HCT116 (cell line): ENCODE results near the gene CCDC24. TPM values are rescaled to one million over a fixed set of nuclear protein-coding genes. Genes with fewer than 3 reads are reported as not detected.

ENCODE experiments used
- ATAC-seq: fragments of 200-7000 bp; cut with Tn5 transposase; 2 replicates; pipeline ENCODE4 v1.9.1; 2020; ENCODE audit warnings: mild to moderate bottlenecking, moderate library complexity
- BruUV-seq: library from RNA; stranded (reverse); fragments of 400-500 nt; replicated peaks from 2 replicates; lab custom pipeline; 2021; lab: Mats Ljungman, UMichigan
- CTCF ChIA-PET: fragments of 300-600 bp; sonication (Branson Sonifier 250); formaldehyde crosslinking; loops from one replicate; lab custom pipeline; 2021; ENCODE audit warnings: antibody characterized with exemption; lab: Charles Lee
- POLR2A ChIA-PET: fragments of 300-600, 350-600 bp; sonication (Branson Sonifier 250); formaldehyde crosslinking; loops from one replicate; lab custom pipeline; 2021; ENCODE audit warnings: antibody characterized with exemption; lab: Charles Lee
- RAD21 ChIA-PET, 2 experiments: fragments of 300-600 bp; sonication (Branson Sonifier 250); formaldehyde crosslinking; loops; one replicate each; lab custom pipeline; 2023; ENCODE audit warnings: low total read pairs in 2 of 2; ENCODE audit not compliant: uncharacterized antibody in 2 of 2, unreplicated experiment in 2 of 2, low non-redundant PET in 1 of 2; lab: Charles Lee
- DNase-seq: peaks from one replicate; pipeline ENCODE4 v3.0.0-alpha.2; 2010; ENCODE audit warnings: low read depth, low spot score
- H2AFZ ChIP-seq: fragments of 200-600 bp; shearing (Covaris generic), sonication (generic); 2 replicates; pipeline ENCODE4 v1.6.1; 2017; ENCODE audit warnings: low read depth, mixed run types, mixed read lengths, antibody characterized with exemption, low read length; ENCODE audit not compliant: poor library complexity, severe bottlenecking
- H3K27ac ChIP-seq: 2 replicates; pipeline ENCODE4 v1.5.1; 2012; ENCODE audit warnings: low read depth, low read length
- H3K27me3 ChIP-seq: fragments of 200-600 bp; sonication (generic); 2 replicates; pipeline ENCODE4 v1.6.1; 2016; ENCODE audit warnings: mixed run types, low read length, mixed read lengths; ENCODE audit not compliant: insufficient read depth
- H3K36me3 ChIP-seq, 2 experiments: fragments of 200-500 bp in 1 of 2; fragments of 200-600 bp in 1 of 2; sonication (Bioruptor generic) in 1 of 2; sonication (generic) in 1 of 2; 2 replicates each; pipeline versions ENCODE4 v1.5.1 to v1.6.1; 2014 to 2016; ENCODE audit warnings: low read length in 2 of 2, inconsistent platforms in 1 of 2, mixed read lengths in 1 of 2, mixed run types in 1 of 2; ENCODE audit not compliant: insufficient read depth in 2 of 2, control insufficient read depth in 1 of 2
- H3K4me1 ChIP-seq, 2 experiments: fragments of 200-600 bp in 1 of 2; sonication (generic) in 1 of 2; 2 replicates each; pipeline versions ENCODE4 v1.5.1 to v1.6.1; 2012 to 2017; ENCODE audit warnings: low read length in 2 of 2, inconsistent platforms in 1 of 2, mild to moderate bottlenecking in 1 of 2, mixed read lengths in 1 of 2, mixed run types in 1 of 2, moderate library complexity in 1 of 2; ENCODE audit not compliant: insufficient read depth in 2 of 2, control insufficient read depth in 1 of 2
- H3K4me2 ChIP-seq: fragments of 200-600 bp; sonication (generic); 2 replicates; pipeline ENCODE4 v1.6.1; 2017; ENCODE audit warnings: mixed run types, low read length, mixed read lengths
- H3K4me3 ChIP-seq, 2 experiments: fragments of 200-600 bp in 1 of 2; sonication (generic) in 1 of 2; replicated peaks in 1 of 2; 2 replicates each; pipeline ENCODE4 v1.5.1; 2011 to 2016; ENCODE audit warnings: low read length in 2 of 2, control low read depth in 1 of 2, low read depth in 1 of 2, mild to moderate bottlenecking in 1 of 2, mixed read lengths in 1 of 2, mixed run types in 1 of 2
- H3K79me2 ChIP-seq: fragments of 200-600 bp; sonication (generic); 2 replicates; pipeline ENCODE4 v1.6.1; 2017; ENCODE audit warnings: mild to moderate bottlenecking, mixed run types, low read length, moderate library complexity, mixed read lengths; ENCODE audit not compliant: insufficient read depth
- H3K9ac ChIP-seq: fragments of 200-600 bp; sonication (generic); 2 replicates; pipeline ENCODE4 v1.6.1; 2016; ENCODE audit warnings: low read length, mixed read lengths
- H3K9me2 ChIP-seq: fragments of 200-600 bp; sonication (generic), shearing (Covaris generic); 2 replicates; pipeline ENCODE4 v1.6.1; 2017; ENCODE audit warnings: mixed run types, mild to moderate bottlenecking, moderate library complexity; ENCODE audit not compliant: insufficient read depth
- H3K9me3 ChIP-seq, 2 experiments: fragments of 200-500 bp in 1 of 2; fragments of 200-600 bp in 1 of 2; sonication (Bioruptor generic) in 1 of 2; sonication (generic) in 1 of 2; 2 replicates each; pipeline ENCODE4 v1.6.1; 2014 to 2017; ENCODE audit warnings: low read length in 2 of 2, mixed read lengths in 2 of 2, inconsistent platforms in 1 of 2, low read depth in 1 of 2, mild to moderate bottlenecking in 1 of 2, mixed run types in 1 of 2, moderate library complexity in 1 of 2; ENCODE audit not compliant: control insufficient read depth in 1 of 2, insufficient read depth in 1 of 2
- H4K20me1 ChIP-seq: fragments of 200-600 bp; sonication (generic), shearing (Covaris generic); 2 replicates; pipeline ENCODE4 v1.6.1; 2017; ENCODE audit warnings: mixed run types, mild to moderate bottlenecking, moderate library complexity; ENCODE audit not compliant: insufficient read depth
- CEBPB ChIP-seq: IDR thresholded peaks from 2 replicates; pipeline ENCODE4 v1.6.1; 2012; ENCODE audit warnings: low read depth
- EZH2 ChIP-seq: fragments of 200-600 bp; sonication (generic); IDR thresholded peaks from 2 replicates; pipeline ENCODE4 v1.6.1; 2017; ENCODE audit warnings: antibody characterized with exemption, mixed run types
- FOSL1 ChIP-seq: IDR thresholded peaks from 2 replicates; pipeline ENCODE4 v1.6.1; 2012; ENCODE audit warnings: low read depth
- JUND ChIP-seq: IDR thresholded peaks from 2 replicates; pipeline ENCODE4 v1.6.1; 2012
- MAX ChIP-seq: IDR thresholded peaks from 2 replicates; pipeline ENCODE4 v1.6.1; 2012
- POLR2AphosphoS5 ChIP-seq: IDR thresholded peaks from 2 replicates; pipeline ENCODE4 v1.6.1; 2011; ENCODE audit warnings: mild to moderate bottlenecking, low read depth, low read length, moderate library complexity
- RAD21 ChIP-seq: IDR thresholded peaks from 2 replicates; pipeline ENCODE4 v1.6.1; 2012; ENCODE audit warnings: low read depth, mild to moderate bottlenecking
- SIN3A ChIP-seq: IDR thresholded peaks from 2 replicates; pipeline ENCODE4 v1.6.1; 2012; ENCODE audit warnings: low read depth
- SRF ChIP-seq: IDR thresholded peaks from 2 replicates; pipeline ENCODE4 v1.6.1; 2012; ENCODE audit warnings: low read depth
- TCF7L2 ChIP-seq: IDR thresholded peaks from 2 replicates; pipeline ENCODE4 v1.7.0; 2011; ENCODE audit warnings: borderline replicate concordance, inconsistent platforms; ENCODE audit not compliant: insufficient read depth, insufficient read length; ENCODE audit errors: extremely low read depth
- YY1 ChIP-seq: IDR thresholded peaks from 2 replicates; pipeline ENCODE4 v1.6.1; 2011; ENCODE audit warnings: low read length, low read depth, moderate library complexity, mild to moderate bottlenecking; ENCODE audit not compliant: insufficient replicate concordance; ENCODE audit errors: extremely low read depth
- ZBTB33 ChIP-seq: IDR thresholded peaks from 2 replicates; pipeline ENCODE4 v1.6.1; 2011; ENCODE audit warnings: mild to moderate bottlenecking, low read length, moderate library complexity; ENCODE audit not compliant: insufficient replicate concordance; ENCODE audit errors: extremely low read depth
- ZNF274 ChIP-seq: fragments of 200-500 bp; sonication (Bioruptor generic); IDR thresholded peaks from 2 replicates; pipeline ENCODE4 v1.6.1; 2014; ENCODE audit warnings: mild to moderate bottlenecking, low read depth, low read length, inconsistent platforms
- intact Hi-C: fragments of 100-400 bp; cut with micrococcal nuclease; formaldehyde crosslinking; loops from 2 replicates; pipeline ENCODE4 v1.10.0; 2022
- total RNA-seq: library from RNA; stranded (reverse); gene quantifications from one replicate; pipeline ENCODE4 v1.2.1, GENCODE V29; 2021; ENCODE audit not compliant: unreplicated experiment
- TF ChIP-seq, protein P1 (sequence below), 3 experiments: fragments of 200-600 bp in 1 of 3; sonication (generic) in 1 of 3; IDR thresholded peaks in 2 of 3; conservative IDR thresholded peaks in 1 of 3; 2 replicates each; pipeline ENCODE4 v1.5.1; 2012 to 2017; ENCODE audit warnings: low read depth in 2 of 3, low read length in 2 of 3, antibody characterized with exemption in 1 of 3, borderline replicate concordance in 1 of 3, control low read depth in 1 of 3, mild to moderate bottlenecking in 1 of 3, mixed read lengths in 1 of 3, mixed run types in 1 of 3, moderate library complexity in 1 of 3; ENCODE audit not compliant: insufficient read depth in 1 of 3
- TF ChIP-seq, protein P2 (sequence below): IDR thresholded peaks from 2 replicates; pipeline ENCODE4 v1.6.1; 2012; ENCODE audit warnings: low read depth

CCDC24 gene
- total RNA-seq, 1 experiment from 2014 or later: 23.3 TPM

DNA sequence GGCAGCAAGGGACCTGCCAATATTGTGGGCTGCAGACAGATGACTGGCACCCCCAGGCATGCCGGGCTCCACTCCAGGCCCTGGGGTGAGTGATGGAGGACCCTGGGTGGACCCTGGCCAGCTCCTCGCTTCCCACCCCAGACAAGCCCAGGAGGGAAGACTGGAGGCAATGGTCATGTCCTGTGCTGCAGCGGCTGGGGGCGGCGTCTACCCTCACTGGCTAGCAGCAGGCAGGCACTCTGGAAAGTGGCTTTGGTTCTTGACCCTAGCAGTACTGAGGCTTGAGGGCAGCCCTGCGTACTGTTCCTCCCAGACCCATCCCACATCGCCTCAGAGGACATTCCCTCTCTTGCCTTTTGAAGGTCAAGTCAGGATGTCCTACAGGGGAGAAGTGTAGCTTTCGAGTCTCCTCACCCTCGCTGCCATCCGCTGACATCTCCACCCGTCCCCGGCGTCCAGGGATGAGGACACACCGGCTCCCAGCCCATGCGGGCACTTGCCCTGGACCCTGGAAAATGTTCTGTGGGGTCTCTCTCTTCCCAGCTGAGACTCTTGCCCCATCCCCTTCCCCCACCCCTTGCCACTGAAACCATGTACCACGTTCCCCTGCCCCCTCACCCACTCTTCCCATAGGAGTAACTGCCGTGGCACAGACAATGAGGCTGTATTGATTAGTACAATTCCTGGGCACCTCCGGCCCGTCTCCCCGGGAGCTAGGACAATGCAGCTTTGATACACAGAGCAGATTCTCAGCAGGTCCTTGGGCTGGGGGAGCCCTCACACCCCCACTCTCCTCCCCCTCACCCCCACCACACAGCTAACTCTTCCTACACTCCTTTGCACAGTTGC lies 24.9 kb downstream of the CCDC24 start (continued):
- TF ChIP-seq FOSL1 (no peak), JUND (no peak), MAX (no peak)

DNA sequence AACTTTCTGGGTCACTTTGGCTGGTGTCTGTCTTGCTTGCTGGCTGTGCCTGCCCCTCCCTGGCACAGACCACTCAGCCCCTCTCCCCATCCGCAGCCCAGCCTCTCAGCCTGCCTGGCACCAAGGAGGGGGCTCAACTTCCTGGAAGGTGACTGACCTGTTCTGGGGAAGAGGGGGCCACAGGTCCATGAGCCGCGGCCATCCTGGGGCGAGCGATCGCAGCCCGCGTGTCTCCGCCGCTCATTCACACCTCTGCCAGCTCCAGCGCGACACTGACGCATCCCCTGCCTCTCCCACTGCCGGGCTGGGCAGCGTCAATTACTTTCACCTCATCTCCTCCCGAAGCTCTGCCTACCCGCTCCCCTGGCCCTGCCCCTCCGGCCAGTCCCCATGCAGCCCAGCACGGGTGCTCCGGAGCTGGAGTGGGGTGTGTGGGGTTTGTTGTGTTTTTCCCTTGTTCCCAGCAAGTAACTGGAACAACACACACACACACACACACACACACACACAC lies 25.5 kb downstream of the CCDC24 start:
- no peaks in the 10 kb centered on the region for H3K36me3 ChIP-seq
- CTCF ChIA-PET: no interaction called here
- RAD21 ChIA-PET: no interaction called here
- no peak overlapping the region for H3K4me2 ChIP-seq
- H3K4me1 ChIP-seq: peaks cover 7 to 8% of the 10 kb centered on the region in 2 experiments; a peak in 3 of 4 replicates
- no peaks in the 10 kb centered on the region for H3K79me2 ChIP-seq
- no TSS peak for BruUV-seq
- no peaks in the 10 kb centered on the region for H3K9me2 ChIP-seq
- no peak overlapping the region for H3K9ac ChIP-seq
- H4K20me1 ChIP-seq: no peaks in the 10 kb centered on the region
- H2AFZ ChIP-seq: no peak overlapping the region
- intact Hi-C loops: no loop called here
- no peak overlapping the region for H3K4me3 ChIP-seq
- H3K27ac ChIP-seq: no peak overlapping the region
- H3K27me3 ChIP-seq: no peaks in the 10 kb centered on the region
- ATAC-seq (no peak), DNase-seq (no peak)
- H3K9me3 ChIP-seq: no peaks in the 10 kb centered on the region
- POLR2A ChIA-PET: no interaction called here
- no peak for TF ChIP-seq RAD21
- TF ChIP-seq, protein P1, sequence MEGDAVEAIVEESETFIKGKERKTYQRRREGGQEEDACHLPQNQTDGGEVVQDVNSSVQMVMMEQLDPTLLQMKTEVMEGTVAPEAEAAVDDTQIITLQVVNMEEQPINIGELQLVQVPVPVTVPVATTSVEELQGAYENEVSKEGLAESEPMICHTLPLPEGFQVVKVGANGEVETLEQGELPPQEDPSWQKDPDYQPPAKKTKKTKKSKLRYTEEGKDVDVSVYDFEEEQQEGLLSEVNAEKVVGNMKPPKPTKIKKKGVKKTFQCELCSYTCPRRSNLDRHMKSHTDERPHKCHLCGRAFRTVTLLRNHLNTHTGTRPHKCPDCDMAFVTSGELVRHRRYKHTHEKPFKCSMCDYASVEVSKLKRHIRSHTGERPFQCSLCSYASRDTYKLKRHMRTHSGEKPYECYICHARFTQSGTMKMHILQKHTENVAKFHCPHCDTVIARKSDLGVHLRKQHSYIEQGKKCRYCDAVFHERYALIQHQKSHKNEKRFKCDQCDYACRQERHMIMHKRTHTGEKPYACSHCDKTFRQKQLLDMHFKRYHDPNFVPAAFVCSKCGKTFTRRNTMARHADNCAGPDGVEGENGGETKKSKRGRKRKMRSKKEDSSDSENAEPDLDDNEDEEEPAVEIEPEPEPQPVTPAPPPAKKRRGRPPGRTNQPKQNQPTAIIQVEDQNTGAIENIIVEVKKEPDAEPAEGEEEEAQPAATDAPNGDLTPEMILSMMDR (IDR thresholded peaks at IDR 0.05 in 2 of 3, conservative IDR thresholded peaks at IDR 0.05 in 1 of 3; ENCODE audit: borderline replicate concordance in 1 of 3, insufficient read depth in 1 of 3, low read depth in 2 of 3, low read length in 2 of 3): no peak
- no peak for TF ChIP-seq YY1
- no peak for TF ChIP-seq TCF7L2
- TF ChIP-seq CEBPB: no peak
- TF ChIP-seq SIN3A: no peak
- no peak for TF ChIP-seq MAX
- TF ChIP-seq SRF: no peak
- no peak for TF ChIP-seq ZNF274
- TF ChIP-seq, protein P2, sequence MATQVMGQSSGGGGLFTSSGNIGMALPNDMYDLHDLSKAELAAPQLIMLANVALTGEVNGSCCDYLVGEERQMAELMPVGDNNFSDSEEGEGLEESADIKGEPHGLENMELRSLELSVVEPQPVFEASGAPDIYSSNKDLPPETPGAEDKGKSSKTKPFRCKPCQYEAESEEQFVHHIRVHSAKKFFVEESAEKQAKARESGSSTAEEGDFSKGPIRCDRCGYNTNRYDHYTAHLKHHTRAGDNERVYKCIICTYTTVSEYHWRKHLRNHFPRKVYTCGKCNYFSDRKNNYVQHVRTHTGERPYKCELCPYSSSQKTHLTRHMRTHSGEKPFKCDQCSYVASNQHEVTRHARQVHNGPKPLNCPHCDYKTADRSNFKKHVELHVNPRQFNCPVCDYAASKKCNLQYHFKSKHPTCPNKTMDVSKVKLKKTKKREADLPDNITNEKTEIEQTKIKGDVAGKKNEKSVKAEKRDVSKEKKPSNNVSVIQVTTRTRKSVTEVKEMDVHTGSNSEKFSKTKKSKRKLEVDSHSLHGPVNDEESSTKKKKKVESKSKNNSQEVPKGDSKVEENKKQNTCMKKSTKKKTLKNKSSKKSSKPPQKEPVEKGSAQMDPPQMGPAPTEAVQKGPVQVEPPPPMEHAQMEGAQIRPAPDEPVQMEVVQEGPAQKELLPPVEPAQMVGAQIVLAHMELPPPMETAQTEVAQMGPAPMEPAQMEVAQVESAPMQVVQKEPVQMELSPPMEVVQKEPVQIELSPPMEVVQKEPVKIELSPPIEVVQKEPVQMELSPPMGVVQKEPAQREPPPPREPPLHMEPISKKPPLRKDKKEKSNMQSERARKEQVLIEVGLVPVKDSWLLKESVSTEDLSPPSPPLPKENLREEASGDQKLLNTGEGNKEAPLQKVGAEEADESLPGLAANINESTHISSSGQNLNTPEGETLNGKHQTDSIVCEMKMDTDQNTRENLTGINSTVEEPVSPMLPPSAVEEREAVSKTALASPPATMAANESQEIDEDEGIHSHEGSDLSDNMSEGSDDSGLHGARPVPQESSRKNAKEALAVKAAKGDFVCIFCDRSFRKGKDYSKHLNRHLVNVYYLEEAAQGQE: no peak
- no peak for TF ChIP-seq ZBTB33
- no peak for TF ChIP-seq JUND
- no peak for TF ChIP-seq EZH2
- TF ChIP-seq POLR2AphosphoS5: no peak
